Activated gamma-delta T cell treated with anti-CD3 and anti-CD28 coated beads, Interleukin-2, amount 50 U/mL, for 16 hours (primary cell): ENCODE results near the gene EXOC6B.
"Not testable (repeated sequence)": the region's sequence is repeated elsewhere in the genome, so short reads cannot be mapped to it uniquely, and the experiment has no call there.

Experiments used
- DNase-seq: peaks from one replicate; pipeline ENCODE4 v3.0.0-alpha.2; 2020; ENCODE audit warnings: low read depth

Gene EXOC6B

DNA sequence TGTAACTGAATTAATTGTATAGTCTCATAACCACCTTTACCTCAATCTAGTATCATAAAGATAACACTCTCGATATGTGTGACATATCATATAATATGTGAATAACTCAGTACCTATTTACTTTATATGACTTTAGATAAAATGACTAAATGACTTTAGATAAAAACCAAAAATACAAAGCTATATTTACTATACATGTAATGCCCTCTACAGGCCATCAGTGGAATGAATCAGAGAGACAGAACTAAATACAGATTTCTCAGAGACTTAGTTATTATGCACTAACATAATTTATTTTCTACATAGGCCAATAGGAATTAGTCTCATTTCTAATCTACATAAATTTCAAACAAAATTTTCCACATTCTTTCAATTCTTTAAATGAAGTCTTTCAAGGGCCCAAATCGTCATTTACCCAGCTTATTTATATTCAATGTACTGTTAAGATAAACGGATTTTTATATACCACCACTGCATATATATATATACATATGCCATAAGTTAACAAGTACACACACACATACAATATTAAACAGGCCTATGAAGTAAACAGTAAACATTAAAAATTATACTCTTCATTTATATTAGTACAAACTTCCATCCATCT is 219.9 kb downstream of the EXOC6B start:
- DNase-seq, result no peak

DNA sequence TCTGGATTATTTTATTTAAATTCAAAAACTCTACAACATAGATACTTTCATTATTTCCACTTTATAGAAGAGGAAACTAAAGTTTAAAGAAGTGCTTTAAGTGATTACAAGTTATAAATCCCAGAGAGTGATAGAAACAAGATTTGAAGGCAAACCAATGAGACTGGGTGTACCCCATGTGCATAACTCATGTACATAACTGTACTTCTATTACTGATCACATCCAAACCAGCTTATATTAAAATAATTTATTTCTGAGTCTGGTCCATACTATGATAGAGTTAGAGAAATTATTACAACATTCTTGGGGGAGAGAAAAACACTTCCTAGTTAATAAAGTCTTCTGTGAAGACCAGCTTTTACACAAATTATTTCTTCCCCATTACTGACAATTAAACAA is 221.4 kb downstream of the EXOC6B start:
- no peak for DNase-seq

DNA sequence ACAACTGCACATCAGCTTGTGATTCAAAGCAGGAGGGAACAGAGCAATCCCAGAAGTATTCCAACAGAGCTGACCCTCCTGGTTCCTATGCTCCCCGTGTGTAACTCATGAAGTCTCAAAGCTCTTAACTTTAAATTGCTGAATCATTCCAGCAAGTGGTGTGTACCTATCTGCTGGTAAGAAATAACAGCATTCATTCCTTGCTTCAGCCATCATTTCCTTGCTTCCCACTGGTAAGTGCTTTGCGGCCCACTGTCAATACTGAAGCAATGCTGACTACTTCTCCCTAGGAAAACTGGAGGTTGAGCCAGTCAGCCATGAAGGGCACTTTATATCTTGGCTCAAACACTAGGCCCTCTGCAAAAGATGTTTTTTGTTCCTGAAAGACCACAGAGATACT is 222.4 kb downstream of the EXOC6B start:
- DNase-seq, result no peak

DNA sequence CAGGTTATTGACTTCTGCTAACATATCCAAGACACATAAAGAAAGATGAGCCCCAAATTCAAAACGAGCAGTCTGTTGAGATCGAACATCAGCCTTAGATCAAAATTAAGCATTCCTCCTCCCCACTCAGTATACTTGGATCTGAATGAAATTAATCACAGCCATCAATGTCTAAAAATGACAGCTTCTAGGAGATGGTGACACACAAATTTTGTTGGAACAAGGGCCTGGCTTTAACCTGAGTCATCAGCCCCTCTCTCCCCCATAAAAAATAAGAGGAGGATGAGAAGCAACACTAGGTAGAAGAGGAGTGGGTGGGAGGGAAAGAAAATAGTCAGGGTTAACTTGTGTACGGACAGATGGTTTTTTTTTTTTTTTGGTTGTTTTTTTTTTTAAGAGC is 223.1 kb downstream of the EXOC6B start:
- no peak for DNase-seq

DNA sequence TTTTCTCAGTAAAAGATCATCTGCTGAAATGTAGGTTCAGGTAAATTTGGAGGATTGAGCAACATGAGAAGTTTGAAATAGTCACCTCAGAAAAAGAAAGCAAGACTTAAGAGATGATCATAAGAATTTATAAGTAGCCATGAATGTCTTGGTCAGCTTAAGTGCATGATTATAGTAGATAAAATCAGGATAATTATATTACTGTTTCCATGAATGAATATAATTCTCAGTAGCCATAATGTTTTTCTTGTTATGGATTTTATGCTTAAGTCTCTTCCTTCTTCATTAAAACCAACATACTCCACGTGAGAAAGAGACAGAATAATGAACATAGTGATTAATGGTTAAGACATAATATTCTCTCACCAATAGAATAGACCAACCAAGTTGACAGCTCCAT is 223.7 kb downstream of the EXOC6B start:
- DNase-seq, result no peak

DNA sequence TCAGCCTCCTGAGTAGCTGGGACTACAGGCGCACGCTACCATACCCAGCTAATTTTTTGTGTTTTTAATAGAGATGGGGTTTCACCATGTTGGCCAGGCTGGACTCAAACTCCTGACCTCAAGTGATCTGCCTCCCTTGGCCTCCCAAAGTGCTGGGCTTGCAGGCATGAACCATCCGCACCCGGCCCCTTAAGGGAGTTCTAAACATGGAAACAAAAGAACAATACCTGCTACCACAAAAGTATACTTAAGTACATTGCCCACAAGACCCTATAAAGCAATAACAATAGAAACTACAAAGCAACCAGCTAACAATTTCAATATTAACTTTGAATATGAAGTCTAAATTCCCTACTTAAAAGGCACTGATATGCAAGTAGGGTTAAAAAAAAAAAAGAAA is 242.0 kb downstream of the EXOC6B start:
- DNase-seq, result not testable (repeated sequence)

DNA sequence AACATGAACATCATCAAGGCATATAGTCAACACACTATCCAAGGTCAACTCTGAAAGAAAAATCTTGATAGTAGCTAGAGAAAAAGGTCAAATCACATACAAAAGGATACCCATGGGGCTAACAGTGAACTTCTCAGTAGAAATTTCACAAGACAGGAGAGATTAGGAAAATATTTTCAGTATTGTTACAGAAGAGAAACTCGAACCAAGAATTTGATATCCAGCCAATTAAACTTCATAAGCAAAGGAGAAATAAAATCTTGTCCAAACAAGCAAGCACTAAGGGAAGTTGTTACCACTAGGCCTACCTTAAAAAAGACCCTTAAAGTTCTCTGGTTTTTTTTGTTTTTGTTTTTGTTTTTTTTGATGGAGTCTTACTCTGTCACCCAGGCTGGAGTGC is 242.5 kb downstream of the EXOC6B start:
- no peak for DNase-seq

DNA sequence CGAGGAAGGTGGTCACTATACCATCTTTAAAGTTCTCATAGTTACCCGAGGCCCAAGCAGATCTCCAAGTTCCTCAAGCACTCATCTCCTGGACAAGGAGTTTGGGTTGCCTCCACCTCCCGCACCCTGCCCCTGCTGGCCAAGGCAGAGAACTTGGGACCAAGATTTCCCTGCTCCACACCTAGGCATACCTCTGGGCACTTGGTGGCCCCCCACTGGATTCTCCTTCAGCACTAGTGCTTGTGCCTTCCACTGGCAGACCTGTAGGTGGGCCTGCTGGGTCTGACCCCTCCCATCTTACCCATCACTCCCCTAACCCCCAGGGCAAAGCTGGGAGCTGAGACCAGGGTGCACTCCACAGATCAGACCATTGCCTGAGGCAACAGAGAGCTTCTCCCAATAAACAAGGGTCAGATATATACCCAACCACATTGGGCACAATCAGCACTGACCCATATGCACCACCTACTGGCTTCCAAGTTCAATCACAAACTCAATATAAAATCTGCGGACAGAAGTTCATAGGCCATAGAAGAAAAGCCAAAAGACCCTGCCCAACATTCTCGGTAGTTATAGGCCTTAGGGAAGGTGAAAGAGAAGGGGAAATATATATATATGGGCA is 244.2 kb downstream of the EXOC6B start:
- DNase-seq, result no peak

DNA sequence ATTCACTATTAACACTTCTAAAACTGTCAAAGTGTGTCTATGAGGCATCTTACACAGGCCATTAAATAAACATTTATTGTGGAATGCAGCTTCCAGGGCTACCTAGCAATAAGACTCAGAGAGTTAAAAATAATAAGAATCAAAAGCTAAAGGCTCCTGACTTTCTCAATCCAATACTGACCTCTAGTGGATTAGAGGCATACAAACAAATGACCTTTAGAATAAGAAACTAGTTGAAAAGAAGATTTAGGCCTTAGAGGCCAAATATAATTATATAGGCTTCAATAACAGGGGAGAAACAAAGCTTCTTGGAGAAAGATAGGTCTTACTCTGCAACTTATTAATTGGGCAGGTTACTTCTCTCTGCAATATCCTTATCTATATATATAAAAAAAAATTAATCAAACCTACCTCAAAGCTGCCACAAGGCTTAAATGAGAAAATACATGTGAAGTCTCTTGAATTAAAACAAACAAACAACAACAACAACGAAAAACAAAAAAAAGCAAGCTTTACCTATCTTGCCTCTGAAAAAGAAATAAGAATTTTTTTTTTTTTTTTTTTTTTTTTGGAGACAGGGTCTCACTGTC is 246.1 kb downstream of the EXOC6B start:
- no peak for DNase-seq

DNA sequence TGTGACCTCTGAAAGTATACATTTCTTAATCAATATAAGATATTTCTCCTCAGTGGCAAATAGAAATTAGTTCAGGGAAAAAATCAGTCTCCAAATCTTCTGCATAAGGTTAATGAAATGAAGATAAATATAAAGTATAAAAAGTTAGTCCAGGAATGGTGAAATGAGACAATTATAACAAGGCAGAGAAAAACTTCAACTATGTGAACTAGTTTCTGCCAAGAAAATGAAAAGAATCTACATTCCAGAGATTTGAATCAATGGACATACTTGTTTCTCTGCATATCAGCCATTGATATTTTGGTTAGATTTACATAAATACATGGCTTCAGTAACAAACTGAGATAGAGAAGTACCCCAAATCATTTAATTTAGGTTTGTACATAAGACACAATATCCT is 249.0 kb downstream of the EXOC6B start:
- no peak for DNase-seq

DNA sequence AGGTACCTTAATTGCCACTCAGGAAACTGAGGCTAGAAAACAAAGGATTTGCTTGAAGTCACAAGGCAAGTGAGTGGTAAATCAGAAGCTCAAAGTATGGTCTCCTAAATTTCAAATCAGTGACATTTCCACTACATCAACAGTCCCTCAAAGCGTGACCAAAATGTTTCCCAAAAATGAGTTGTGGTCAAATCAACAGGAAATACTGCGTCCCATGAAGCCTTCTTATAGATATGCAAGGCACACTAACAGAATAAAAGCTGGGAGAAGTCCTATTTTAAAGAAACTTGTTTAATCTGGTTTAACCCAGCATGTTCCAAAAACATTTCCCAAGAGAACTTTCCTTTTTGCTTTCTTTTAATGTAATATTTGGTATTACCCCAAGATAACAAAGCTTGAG is 249.4 kb downstream of the EXOC6B start:
- no peak for DNase-seq

DNA sequence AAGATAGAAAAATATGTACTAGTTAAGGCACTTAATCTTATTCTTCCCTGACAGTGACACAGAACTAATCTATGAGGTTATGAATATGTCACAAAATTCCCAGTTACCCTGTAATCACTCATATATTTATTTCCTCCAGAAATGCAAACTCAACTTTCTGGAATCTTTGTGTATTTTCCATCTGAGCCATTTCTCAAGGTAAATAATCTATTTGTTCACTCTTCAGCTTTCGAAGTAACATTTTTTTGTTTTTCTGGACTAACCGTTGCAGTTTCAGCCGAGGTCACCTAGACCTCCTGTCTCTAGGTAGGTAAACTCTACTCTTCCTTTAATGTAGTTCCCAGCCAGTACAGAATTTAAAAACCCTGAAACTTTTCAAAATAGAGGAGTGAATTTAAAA is 250.9 kb downstream of the EXOC6B start:
- no peak for DNase-seq

DNA sequence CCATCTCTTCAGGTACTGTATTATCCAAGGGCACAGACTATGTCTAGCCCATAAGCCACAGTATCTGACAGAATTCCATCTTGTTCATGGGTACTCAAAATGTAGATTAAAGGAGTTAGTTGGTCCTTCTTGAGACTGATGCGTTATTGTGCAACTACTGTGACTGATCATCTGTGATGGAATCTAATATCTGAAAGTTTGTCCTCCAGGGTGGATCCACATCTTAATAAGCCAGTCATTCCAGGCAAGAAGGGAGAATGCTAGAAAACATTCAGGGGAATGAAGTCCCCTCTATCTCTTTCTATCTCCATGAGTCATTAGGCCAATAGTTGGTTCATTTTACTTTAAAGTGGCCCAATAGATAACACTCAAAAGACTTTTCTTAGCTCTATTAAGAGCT is 252.6 kb downstream of the EXOC6B start:
- DNase-seq, result no peak

DNA sequence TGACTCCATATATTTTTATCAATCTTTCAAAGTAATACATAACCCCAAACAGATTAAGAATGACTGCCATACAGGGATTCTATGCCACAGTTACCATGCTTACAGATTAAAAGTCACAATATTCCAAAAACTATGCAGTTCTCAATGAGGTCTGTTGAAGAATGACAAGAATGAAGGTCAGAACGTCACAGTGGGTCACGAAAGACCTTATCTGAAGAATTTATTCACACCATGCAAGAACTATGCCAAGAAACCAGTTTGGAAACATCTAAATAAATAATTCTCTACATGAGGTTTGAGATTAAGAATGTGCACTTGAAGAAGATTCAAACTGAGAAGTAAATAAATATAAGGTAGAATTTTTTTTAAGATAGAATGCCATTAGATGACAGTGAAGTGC is 253.3 kb downstream of the EXOC6B start:
- DNase-seq, result no peak

DNA sequence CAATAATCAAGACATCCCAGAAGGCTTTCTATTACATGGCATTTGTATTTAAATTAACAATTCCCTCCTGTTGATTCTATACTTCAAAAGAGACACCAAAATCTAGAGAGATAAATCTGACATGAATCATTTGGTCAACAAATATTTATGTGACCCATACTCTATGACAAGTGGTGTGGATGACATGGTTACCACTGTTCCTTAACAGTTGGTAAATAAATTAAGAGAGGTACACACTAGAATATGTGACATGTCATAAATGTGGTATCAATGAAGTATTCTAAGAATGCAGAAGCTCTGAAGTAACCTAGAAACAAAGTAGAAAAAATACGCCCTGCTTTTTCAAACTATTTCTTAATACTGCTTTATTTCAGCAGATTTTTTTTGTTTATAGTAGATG is 255.4 kb downstream of the EXOC6B start:
- DNase-seq, result no peak

DNA sequence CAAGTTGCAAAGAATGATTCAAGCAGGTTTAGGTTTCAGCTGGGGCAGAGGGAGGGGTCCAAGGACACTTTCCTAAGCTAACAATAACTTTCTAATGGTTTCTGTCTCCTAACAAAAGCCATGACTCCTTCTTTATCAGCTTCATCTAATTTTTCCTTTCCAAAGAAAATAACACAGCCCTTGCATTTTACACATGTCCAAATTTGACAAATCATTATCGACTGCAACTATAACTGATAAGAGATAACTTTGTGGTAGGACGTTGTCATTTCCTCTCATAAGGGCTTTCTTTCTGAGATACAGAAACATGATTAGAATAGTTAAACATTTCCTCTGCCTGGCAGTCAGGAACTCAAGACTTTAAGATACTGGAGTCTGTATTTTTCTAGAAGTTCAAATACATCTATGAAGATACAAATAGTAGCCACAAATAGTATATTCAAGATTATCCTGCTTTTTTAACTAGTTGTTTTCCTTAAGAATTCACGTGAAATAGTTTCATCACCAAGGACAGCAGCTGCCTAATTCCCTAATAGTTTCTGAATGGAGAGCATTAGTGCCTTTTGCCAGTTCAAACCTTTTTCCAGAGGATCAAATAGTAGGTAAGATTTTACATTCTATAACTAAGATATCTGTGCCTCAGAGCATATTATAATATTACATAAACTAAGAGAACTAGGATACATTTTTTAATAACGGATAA is 263.2 kb downstream of the EXOC6B start:
- no peak for DNase-seq

DNA sequence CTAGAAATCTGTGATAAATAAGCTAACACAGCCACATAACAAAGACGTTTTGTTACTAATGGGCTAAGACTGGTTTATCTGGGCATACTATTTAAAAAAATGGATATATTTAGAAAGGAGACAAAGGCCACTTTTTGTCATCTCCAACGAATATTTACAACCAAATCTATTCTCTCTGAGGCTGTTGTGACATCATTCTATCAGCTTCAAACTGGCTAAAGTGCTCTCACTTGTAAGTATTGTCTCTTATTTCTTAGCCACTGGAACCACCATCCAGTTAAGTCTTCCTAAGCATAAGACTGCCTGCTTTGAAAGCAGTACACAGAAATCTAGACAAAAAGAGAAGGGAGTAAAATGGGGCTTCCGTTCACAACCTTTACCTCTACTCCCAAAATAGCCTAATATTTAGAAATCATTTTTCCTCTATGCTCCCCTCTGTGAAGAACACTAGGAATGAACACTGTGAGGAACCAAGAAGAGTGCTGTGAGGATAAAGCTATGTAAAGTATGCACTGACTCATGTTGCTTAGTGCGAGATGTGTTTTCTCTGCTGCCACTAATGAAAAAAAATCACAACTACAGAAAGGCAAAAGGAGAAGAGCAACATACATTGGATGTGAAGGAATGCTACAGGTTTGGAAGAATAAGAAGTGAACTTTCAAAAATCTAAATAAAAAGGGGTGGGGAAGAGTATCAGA is 264.1 kb downstream of the EXOC6B start:
- no peak for DNase-seq

DNA sequence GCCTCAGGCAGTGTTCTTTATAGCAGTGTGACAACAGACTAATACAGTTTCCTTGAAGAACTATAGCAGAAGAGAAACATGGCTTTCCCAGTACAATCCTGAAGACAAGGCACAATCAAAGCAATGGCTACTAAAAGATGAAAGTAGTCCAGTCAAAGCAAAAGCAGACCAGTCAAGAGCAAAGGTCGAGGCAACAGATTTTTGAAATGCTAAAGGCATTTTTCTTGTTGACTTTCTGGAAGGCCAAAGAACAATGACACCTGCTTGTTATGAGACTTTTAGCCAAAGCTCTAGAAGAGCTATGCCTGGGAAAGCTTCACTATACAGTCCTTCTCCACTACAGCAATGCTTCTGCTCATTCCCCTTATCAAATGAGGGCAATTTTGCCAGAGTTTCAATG is 269.9 kb downstream of the EXOC6B start:
- DNase-seq, result no peak

DNA sequence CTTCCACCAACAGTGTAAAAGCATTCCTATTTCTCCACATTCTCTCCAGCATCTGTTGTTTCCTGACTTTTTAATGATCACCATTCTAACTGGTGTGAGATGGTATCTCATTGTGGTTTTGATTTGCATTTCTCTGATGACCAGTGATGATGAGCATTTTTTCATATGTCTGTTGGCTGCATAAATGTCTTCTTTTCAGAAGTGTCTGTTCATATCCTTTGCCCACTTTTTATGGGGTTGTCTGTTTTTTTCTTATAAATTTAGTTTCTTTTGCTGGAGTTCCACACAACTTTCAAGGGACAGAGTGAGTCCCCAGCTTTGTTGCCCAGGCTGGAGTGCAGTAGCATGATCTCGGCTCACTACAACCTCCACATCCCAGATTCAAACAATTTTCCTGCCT is 270.5 kb downstream of the EXOC6B start:
- DNase-seq, result not testable (repeated sequence)

DNA sequence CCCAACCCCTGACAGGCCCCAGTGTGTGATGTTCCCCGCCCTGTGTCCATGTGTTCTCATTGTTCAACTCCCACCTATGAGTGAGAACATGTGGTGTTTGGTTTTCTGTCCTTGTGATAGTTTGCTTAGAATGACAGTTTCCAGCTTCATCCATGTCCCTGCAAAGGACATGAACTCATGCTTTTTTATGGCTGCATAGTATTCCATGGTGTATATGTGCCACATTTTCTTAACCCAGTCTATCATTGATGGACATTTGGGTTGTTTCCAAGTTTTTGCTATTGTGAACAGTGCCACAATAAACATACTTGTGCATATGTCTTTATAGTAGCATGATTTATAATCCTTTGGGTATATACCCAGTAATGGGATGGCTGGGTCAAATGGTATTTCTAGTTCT is 270.9 kb downstream of the EXOC6B start:
- DNase-seq, result not testable (repeated sequence)

DNA sequence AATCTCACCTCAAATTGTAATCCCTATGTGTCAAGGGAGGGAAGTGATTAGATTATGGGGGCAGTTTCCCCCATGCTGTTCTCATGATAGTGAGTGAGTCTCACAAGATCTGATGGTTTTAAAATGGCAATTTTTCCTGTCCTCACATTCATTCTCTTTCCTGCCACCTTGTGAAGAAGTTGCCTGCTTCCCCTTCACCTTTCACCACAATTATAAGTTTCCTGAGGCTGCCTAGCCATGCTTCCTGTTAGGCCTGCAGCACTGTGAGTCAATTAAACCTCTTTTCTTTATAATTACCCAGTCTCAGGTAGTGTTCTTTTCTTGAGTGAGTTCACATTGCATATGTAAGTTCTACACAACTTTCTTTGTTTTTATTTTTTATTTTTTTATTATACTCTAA is 271.5 kb downstream of the EXOC6B start:
- DNase-seq, result no peak

DNA sequence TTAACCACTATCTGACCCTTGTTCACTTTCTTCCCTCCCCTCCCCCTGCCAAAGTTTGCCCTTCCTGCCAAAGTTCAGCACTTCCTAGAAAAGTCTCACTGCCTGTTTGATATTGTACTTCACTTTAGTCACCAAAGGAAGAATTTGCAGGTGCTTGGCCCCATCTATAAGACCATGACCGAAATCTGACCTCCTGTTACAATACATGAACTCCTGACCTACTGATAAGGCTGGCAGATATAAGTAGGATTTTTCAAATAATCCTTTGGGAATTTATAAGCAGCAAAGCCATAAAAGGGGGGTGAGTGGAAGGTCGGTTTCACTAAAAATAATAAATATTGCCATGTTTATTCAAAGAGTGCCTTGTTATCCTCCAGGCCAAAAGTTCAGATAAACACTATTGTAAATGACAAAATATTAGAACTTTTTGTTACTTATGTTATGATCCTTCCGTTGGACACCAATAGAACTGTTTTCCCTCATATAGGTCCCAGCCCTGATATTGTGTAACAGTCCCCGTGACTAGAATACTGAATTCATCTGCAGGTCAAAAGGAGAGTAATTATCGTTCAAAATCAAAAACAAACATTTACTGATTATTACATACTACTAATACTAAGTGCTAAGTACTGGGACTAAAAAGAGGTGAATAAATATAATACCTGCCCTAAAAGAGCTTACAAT is 277.6 kb downstream of the EXOC6B start:
- DNase-seq, result no peak
